NCI-H345 treated with DMSO at 0.1 percent for 48 hours (cell line): ENCODE data around the gene MAGEE2.
"Not testable (repeated sequence)": the region's sequence is repeated elsewhere in the genome, so short reads cannot be mapped to it uniquely, and the experiment has no call there.

Experiments
- DNase-seq: peaks from one replicate; lab custom pipeline; 2025; ENCODE audit not compliant: unreplicated experiment; lab: John Stamatoyannopoulos, UW

Gene MAGEE2

GRCh38 chrX:75784680-75785491 is at the start of gene MAGEE2:
Gene MAGEE2 (minus strand): TSS chrX:75785254. CDS start chrX:75785051, 203 bp downstream.
- DNase-seq = no peak

GRCh38 chrX:75786290-75786689 is 1.2 kb upstream of the MAGEE2 start:
- DNase-seq = no peak

GRCh38 chrX:75781611-75782010 is 3.4 kb downstream of the MAGEE2 start:
- DNase-seq = no peak

- DNase-seq = not testable (repeated sequence)
Observed at GRCh38 chrX:75768063-75768462, 17.0 kb downstream of the MAGEE2 start.

- no peak for DNase-seq
Observed at GRCh38 chrX:75748431-75748830, 36.6 kb downstream of the MAGEE2 start.

GRCh38 chrX:75746891-75747639 is 38.0 kb downstream of the MAGEE2 start:
- DNase-seq = no peak
